Measurements from ENCODE around the gene SLC7A8.

DNA sequence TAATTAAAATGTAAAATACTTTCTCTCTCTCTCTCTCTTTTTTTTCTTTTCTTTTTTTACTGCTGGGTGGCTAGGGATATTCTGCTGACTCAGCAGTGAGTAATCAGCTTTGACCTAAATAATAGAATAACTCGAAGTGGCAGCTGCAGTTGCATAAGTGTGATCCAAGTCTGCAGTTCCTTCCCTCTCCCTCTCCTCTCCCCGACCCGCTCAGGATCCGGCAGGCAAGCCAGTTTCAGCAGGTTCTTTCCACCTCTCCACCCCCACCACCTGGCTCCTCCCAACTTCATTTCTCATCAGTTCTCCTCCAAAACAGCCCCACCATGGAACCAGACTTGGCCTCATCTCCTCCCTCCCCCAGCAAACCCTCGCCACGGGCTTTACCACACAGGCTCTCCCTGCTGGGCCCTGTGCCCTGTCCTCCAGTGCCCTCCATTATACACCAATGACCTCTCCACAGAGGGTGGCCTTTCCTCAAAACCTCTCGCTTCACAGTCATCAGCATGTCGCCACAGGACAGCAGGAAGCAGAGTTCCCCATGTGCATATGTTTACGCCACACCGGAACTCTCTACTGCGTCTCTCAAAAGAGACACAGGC is 22.4 kb downstream of the SLC7A8 start:
- TF ChIP-seq, protein P1, sequence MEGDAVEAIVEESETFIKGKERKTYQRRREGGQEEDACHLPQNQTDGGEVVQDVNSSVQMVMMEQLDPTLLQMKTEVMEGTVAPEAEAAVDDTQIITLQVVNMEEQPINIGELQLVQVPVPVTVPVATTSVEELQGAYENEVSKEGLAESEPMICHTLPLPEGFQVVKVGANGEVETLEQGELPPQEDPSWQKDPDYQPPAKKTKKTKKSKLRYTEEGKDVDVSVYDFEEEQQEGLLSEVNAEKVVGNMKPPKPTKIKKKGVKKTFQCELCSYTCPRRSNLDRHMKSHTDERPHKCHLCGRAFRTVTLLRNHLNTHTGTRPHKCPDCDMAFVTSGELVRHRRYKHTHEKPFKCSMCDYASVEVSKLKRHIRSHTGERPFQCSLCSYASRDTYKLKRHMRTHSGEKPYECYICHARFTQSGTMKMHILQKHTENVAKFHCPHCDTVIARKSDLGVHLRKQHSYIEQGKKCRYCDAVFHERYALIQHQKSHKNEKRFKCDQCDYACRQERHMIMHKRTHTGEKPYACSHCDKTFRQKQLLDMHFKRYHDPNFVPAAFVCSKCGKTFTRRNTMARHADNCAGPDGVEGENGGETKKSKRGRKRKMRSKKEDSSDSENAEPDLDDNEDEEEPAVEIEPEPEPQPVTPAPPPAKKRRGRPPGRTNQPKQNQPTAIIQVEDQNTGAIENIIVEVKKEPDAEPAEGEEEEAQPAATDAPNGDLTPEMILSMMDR (conservative IDR thresholded peaks at IDR 0.05; ENCODE audit: low read depth, low read length), result no peak
- no peak for TF ChIP-seq EZH2 (IDR thresholded peaks at IDR 0.05; ENCODE audit: low read length, unreplicated experiment)

All from PC-3 (cell line).